Frontal cortex (tissue), 4 donors: ENCODE measurements around the gene VAV2. TPM values are rescaled to one million over a fixed set of nuclear protein-coding genes. Genes with fewer than 3 reads are reported as not detected.
"Not testable (repeated sequence)": the region's sequence is repeated elsewhere in the genome, so short reads cannot be mapped to it uniquely, and the experiment has no call there.

Source experiments
- DNase-seq, 2 donors: peaks; one replicate each; pipeline ENCODE4 v3.0.0; 2012; ENCODE audit warnings: low spot score in 2 of 2
- FAIRE-seq: peaks from 2 replicates; lab custom pipeline; 2012; peaks lifted over from hg19 to GRCh38; lab: Jason Lieb, UNC
- total RNA-seq: library from RNA; depleted of rRNA; stranded (reverse); fragments of >200 nt; gene quantifications from one replicate; pipeline ENCODE4 v1.2.3, GENCODE V29; 2014
- donor health status: control.
- donor health status: control.
- donor health status: control.

The VAV2 gene
- total RNA-seq, 1 donor from 2014 or later: 31.0 TPM

GRCh38 chr9:133930682-133931485 lies 61.2 kb downstream of the VAV2 start:
- FAIRE-seq (no peak), DNase-seq (no peak)

GRCh38 chr9:133930046-133930681 lies 62.0 kb downstream of the VAV2 start:
- FAIRE-seq: no peak
- DNase-seq: no peak

GRCh38 chr9:133929599-133929998 lies 62.5 kb downstream of the VAV2 start:
- FAIRE-seq: no peak
- no peak for DNase-seq

GRCh38 chr9:133928248-133928764 lies 63.8 kb downstream of the VAV2 start:
- DNase-seq: no peak
- no peak for FAIRE-seq

GRCh38 chr9:133927041-133927440 lies 65.1 kb downstream of the VAV2 start:
- DNase-seq (no peak), FAIRE-seq (no peak)

- no peak for FAIRE-seq
These were observed 65.8 kb downstream of the VAV2 start for GRCh38 chr9:133926165-133926856.

GRCh38 chr9:133924453-133924852 lies 67.7 kb downstream of the VAV2 start:
- FAIRE-seq: no peak

More at GRCh38 chr9:133926165-133926856, 65.8 kb downstream of the VAV2 start:
- no peak for DNase-seq

GRCh38 chr9:133923608-133924007 lies 68.5 kb downstream of the VAV2 start:
- not testable (repeated sequence) for FAIRE-seq, DNase-seq

More at GRCh38 chr9:133924453-133924852, 67.7 kb downstream of the VAV2 start:
- DNase-seq: no peak

- no peak for FAIRE-seq
- no peak for DNase-seq
These were observed 70.3 kb downstream of the VAV2 start for GRCh38 chr9:133921866-133922265.

GRCh38 chr9:133920471-133920870 lies 71.7 kb downstream of the VAV2 start:
- no peak for DNase-seq
- FAIRE-seq: no peak

- DNase-seq (no peak), FAIRE-seq (no peak)
These were observed 72.6 kb downstream of the VAV2 start for GRCh38 chr9:133919253-133920115.

- DNase-seq: no peak
These were observed 73.9 kb downstream of the VAV2 start for GRCh38 chr9:133918111-133918813.

GRCh38 chr9:133917375-133917774 lies 74.7 kb downstream of the VAV2 start:
- FAIRE-seq: no peak
- no peak for DNase-seq

More at GRCh38 chr9:133918111-133918813, 73.9 kb downstream of the VAV2 start:
- FAIRE-seq: no peak

GRCh38 chr9:133916159-133916541 lies 76.0 kb downstream of the VAV2 start:
- FAIRE-seq (no peak), DNase-seq (peak; percentile 63 to 70)

GRCh38 chr9:133915534-133916158 lies 76.5 kb downstream of the VAV2 start:
- DNase-seq (no peak), FAIRE-seq (no peak)

- DNase-seq (no peak), FAIRE-seq (no peak)
These were observed 77.4 kb downstream of the VAV2 start for GRCh38 chr9:133914442-133915342.

- FAIRE-seq (no peak), DNase-seq (no peak)
These were observed 78.4 kb downstream of the VAV2 start for GRCh38 chr9:133913571-133914369.
